CD4-positive, alpha-beta T cell treated with Interleukin-17A for 4 hours (primary cell): ENCODE results near the gene HECW1.
"Not testable (repeated sequence)": the region's sequence is repeated elsewhere in the genome, so short reads cannot be mapped to it uniquely, and the experiment has no call there.

Experiments
- DNase-seq: peaks from one replicate; pipeline ENCODE4 v3.0.0-alpha.2; 2020; ENCODE audit warnings: mixed read lengths

Gene HECW1

DNA sequence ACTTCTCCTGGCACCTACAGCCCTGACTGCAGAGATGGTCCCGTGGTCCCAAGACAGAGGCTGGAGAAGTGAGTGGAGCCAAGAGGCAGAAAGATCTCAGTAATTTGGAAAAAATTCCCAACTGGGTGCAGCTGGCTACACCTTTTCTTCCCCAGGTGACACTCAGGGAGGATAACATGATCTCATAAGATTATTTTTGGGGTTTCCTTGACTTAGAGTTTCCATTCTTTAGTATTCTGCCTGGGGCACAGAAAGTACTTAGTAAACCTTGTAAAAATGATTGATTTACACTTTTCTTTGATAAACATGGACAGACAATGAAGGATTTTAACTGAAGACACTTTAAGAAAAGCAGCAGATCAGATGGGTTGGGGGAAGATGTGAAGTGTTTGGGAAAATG lies 38.6 kb downstream of the HECW1 start:
- no peak for DNase-seq

GRCh38 chr7:43152696-43153095 lies 40.2 kb downstream of the HECW1 start:
- DNase-seq = no peak

DNA sequence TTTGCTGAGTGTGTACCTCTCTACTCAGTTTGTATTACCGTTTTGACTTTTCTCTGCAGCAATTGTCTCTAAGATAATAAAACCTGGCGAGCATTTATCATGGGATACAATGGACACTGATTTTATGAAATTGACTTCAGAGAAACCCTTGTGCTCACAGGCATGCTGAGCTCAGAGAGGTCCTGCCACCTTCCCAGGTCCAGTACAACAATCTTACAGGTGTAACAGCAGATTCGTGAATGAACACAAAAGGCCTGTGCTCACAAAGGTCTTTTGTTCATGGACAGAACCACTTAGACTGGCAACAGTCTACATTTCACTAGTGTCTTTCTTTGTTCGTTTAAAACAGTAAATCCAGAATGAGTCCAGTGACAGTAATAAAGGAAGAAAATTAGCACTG lies 43.2 kb downstream of the HECW1 start:
- DNase-seq = no peak

DNA sequence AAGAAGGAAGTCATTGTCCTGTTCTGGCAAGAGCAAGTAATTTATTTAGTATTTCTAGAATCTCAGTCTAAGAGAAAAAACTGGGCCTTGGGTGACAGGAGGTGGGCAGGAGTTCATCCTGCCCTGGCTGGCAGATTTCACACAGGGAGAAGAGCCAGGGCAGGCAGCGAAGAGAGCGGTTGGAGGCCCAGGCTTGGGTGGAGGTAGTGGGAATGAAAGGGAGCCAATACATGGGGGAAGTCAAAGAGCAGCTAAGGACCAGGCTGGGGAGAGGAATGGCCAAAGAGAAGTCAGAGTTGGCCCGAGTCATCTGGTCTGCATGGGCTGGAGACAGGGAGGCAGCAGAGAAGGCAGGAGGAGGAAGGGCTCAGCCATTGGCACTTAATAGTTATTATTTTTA lies 51.4 kb downstream of the HECW1 start:
- no peak for DNase-seq

GRCh38 chr7:43164757-43165156 lies 52.3 kb downstream of the HECW1 start:
- DNase-seq = no peak

DNA sequence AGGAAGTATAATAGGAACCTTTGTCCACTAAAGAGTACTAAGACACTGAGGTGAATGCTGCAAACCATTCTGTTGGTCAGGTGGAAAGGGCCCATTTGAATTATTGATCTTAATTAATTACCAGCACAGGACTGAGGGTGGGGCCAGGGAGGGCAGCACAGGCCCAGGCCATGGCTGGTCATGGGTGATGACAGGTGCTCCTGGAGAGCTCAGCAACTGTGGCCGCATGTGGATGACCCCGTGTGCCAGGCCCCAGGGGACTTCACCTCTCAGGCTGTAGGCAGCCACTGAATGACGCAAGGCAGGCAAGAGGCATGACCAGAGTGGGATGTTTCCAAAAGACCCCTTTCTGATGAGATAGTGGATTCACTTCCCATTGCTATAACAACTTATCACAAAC lies 54.2 kb downstream of the HECW1 start:
- no peak for DNase-seq

DNA sequence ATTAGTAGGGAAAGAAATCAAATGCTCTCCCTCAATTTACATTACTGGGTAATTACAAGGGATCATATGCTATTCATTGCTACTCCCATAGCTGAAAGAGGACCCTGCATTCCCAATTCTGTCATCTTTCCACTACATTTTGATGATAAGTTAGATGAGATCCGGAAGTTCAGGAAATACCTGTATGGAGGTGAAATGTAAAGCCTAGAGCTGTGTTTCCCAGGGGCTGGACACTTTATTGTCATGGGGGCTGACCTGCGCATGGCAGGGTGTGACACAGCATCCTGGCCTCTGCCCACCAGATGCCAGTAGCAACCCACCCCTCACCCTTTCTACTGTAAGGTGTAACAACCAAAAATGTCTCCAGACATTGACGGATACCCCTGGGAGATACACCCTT lies 56.6 kb downstream of the HECW1 start:
- DNase-seq = no peak

GRCh38 chr7:43170571-43170970 lies 58.1 kb downstream of the HECW1 start:
- DNase-seq = no peak

DNA sequence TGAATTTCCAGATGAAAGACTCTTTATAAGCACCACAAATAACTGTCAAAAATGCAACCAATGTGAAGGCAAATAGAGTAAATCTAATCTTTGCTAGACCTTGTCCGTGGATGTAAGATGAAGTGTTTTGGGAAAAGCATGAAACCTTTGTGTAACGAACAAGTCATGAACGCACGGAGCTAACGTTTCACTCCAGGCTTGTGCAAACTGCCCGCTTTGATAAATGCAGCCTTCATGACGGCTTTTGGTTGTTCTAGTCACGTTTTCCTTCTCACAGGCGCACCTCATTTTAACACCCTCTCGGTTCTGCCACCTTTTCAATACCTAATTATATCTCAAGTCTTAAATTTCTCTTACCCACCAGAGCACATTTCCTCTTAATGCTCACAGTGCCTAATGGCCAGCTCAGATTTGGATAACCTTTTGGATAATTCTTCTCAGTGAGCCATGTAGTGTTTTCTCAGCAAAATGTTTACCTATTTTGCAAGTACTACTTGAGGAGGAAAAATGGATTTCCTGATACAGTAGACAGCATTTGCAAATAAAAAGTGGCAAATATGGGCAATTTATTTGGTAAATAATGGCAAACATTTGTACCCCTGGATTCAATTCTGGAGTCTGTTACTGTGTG lies 63.2 kb downstream of the HECW1 start:
- DNase-seq = no peak

DNA sequence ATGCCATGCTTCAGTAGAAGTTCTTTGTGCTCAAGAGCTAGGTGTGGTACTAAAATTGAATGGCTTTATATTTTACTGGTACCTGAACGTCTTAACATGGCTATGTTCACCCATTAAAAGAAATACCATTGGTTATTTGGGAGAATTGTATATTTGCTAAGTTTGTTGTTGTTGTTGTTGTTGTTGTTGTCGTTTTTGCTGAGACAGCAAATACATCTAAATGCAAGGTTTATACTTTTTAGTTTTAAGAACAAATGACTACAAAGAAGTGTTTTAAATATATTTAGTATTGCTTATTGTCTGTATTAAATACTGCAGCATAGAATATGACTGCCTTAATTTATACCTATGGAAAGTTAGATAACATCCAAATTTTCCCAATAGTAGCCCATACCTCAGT lies 66.9 kb downstream of the HECW1 start:
- DNase-seq = no peak

DNA sequence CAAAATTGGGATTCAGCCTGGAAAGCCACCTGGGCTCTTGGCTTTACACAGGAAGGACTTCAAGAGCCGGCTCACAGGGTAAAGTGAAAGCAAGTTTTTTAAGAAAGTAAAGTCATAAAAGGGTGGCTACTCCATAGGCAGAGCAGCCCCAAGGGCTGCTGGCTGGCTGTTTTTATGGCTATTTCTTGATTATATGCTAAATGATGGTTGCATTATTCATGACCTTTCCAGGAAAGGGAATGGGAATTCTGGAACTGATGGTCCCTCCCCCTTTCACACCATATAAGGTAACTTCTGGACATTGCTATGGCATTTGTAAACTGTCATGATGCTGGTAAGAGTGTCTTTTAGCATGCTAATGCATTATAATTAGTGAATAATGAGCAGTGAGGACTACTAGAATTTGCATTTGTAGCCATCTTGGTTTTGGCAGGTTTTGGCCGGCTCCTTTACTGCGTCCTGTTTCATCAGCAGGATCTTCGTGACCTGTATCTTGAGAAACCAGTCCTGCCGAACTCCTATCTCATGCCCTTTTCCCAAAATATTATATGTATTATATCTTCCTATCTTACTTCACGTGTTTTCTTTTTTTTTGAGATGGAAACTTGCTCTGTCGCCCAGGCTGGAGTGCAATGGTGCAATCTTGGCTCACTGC lies 80.5 kb downstream of the HECW1 start:
- no peak for DNase-seq

- no peak for DNase-seq
These were observed 81.4 kb downstream of the HECW1 start for GRCh38 chr7:43193893-43194292.

DNA sequence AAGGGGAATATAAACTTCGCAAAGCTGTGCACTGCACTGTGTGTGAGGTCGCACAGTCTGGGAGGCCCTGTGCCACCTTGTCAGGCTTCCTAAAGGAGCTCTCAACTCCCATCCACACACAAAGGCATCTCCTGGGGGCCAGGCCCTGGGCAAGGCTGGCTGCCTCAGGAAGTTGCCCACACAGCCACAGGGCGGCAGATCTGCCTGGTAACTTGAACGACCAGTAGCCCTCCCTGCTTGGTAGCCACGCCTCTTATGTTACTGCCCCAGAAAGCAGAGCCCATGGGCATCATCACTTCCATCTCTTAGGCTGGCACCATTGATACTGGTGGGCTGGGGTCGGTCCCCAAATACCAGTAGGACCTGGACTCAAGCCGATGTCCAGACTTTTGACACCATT lies 82.8 kb downstream of the HECW1 start:
- DNase-seq = no peak

- DNase-seq = no peak
These were observed 83.3 kb downstream of the HECW1 start for GRCh38 chr7:43195768-43196167.

GRCh38 chr7:43196379-43196778 lies 83.9 kb downstream of the HECW1 start:
- no peak for DNase-seq

DNA sequence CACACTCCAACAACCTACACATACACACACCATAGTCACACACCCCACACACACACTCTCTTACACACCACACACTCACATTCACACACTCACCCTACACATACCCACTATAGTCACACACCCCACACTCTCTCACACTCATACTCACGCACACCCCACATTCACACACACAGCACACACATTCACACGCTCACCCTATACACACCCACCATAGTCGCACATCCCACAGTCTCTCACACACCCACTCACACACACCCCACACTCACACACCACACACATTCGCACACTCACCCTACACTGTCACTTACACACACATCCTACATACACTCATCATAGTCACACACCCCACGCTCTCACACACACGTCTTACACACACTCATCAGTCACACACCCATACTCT lies 85.6 kb downstream of the HECW1 start:
- no peak for DNase-seq

- no peak for DNase-seq
These were observed 86.2 kb downstream of the HECW1 start for GRCh38 chr7:43198599-43199090.

- no peak for DNase-seq
These were observed 87.1 kb downstream of the HECW1 start for GRCh38 chr7:43199371-43200160.

GRCh38 chr7:43201912-43202311 lies 89.5 kb downstream of the HECW1 start:
- no peak for DNase-seq

- DNase-seq = no peak
These were observed 91.6 kb downstream of the HECW1 start for GRCh38 chr7:43204081-43204480.

GRCh38 chr7:43205171-43205795 lies 92.8 kb downstream of the HECW1 start:
- no peak for DNase-seq

GRCh38 chr7:43208242-43208641 lies 95.8 kb downstream of the HECW1 start:
- DNase-seq = no peak

DNA sequence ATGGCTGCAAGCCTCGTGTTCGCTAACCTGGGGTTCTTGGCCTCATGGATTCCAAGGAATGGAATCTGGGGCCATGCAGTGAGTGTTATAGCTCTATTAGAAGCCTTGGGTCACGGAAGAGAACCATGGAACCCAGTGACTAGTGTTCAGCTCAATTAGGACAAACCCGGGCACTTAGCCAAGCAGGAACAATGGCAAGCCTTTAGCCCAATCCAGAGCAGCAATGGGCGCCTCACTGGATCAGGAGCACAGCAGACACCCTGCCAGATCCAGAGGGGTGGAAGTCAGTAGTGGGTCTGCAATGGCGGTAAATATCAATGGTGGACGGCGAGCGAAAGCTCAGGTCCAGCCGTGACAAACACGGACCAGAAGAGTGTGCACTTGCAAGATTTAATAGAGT lies 98.1 kb downstream of the HECW1 start:
- not testable (repeated sequence) for DNase-seq

- DNase-seq = no peak
These were observed 98.8 kb downstream of the HECW1 start for GRCh38 chr7:43211286-43211685.
